Brain microvascular endothelial cell (primary cell): ENCODE data around the gene FBXO9.

Experiments
- DNase-seq: peaks from one replicate; pipeline ENCODE4 v3.0.0-alpha.2; 2020
- H3K27ac ChIP-seq: fragments of 250-450 bp; sonication (Bioruptor Pico); 2 replicates; pipeline ENCODE4 v1.5.1; 2020; ENCODE audit warnings: mild to moderate bottlenecking, moderate library complexity
- H3K27me3 ChIP-seq: fragments of 250-450 bp; sonication (Bioruptor Pico); replicated peaks from 2 replicates; pipeline ENCODE4 v1.5.1; 2020; ENCODE audit warnings: mild to moderate bottlenecking
- H3K36me3 ChIP-seq: fragments of 250-450 bp; sonication (Bioruptor Pico); replicated peaks from 2 replicates; pipeline ENCODE4 v1.5.1; 2020; ENCODE audit warnings: mild to moderate bottlenecking
- H3K4me3 ChIP-seq: 2 replicates; pipeline ENCODE4 v1.5.1; 2011; ENCODE audit warnings: low read depth, mild to moderate bottlenecking, control low read depth, low read length, moderate library complexity
- CTCF ChIP-seq: IDR thresholded peaks from 2 replicates; pipeline ENCODE4 v1.5.1; 2011; ENCODE audit warnings: low read depth, mild to moderate bottlenecking, moderate library complexity, low read length, control low read depth, inconsistent platforms; ENCODE audit errors: missing control alignments
- in situ Hi-C: cut with HindIII; loops from 2 replicates; pipeline ENCODE4 v1.10.0; 2017; ENCODE audit warnings: low sequenced_read_pairs, low pct_ligation_motif_present

Gene FBXO9

GRCh38 chr6:53032849-53033248 lies 32.4 kb upstream of the FBXO9 start:
- DNase-seq: no peak
- H3K27me3 ChIP-seq: no peaks in the 10 kb centered on the region
- H3K4me3 ChIP-seq: no peak overlapping the region
- in situ Hi-C loops: no loop called here
- H3K36me3 ChIP-seq: peaks cover 3% of the 10 kb centered on the region
- no peak overlapping the region for H3K27ac ChIP-seq
- no peak for TF ChIP-seq CTCF

- no peak overlapping the region for H3K27ac ChIP-seq
These were observed 31.4 kb upstream of the FBXO9 start for GRCh38 chr6:53033764-53034163.

GRCh38 chr6:53035549-53036213 lies 29.5 kb upstream of the FBXO9 start:
- H3K4me3 ChIP-seq: no peak overlapping the region
- H3K36me3 ChIP-seq: no peaks in the 10 kb centered on the region
- no peak overlapping the region for H3K27ac ChIP-seq
- in situ Hi-C loops: no loop called here
- TF ChIP-seq CTCF: no peak
- no peak for DNase-seq
- no peaks in the 10 kb centered on the region for H3K27me3 ChIP-seq

More at GRCh38 chr6:53033764-53034163, 31.4 kb upstream of the FBXO9 start:
- Histone ChIP-seq H3K36me3 (no peaks in the 10 kb centered on the region), H3K27me3 (no peaks in the 10 kb centered on the region), H3K4me3 (no peak overlapping the region)
- in situ Hi-C loops: no loop called here
- no peak for TF ChIP-seq CTCF
- DNase-seq: peak; percentile 60

- no peak for DNase-seq
- H3K27me3 ChIP-seq: no peaks in the 10 kb centered on the region
- H3K27ac ChIP-seq: no peak overlapping the region
- no peak overlapping the region for H3K4me3 ChIP-seq
- no peak for TF ChIP-seq CTCF
- no peaks in the 10 kb centered on the region for H3K36me3 ChIP-seq
- in situ Hi-C loops: no loop called here
These were observed 27.1 kb upstream of the FBXO9 start for GRCh38 chr6:53038141-53038540.

GRCh38 chr6:53038596-53038995 lies 26.6 kb upstream of the FBXO9 start:
- H3K27me3 ChIP-seq: no peaks in the 10 kb centered on the region
- no peak for TF ChIP-seq CTCF
- DNase-seq: no peak
- H3K4me3 ChIP-seq: no peak overlapping the region
- H3K27ac ChIP-seq: no peak overlapping the region
- in situ Hi-C loops: no loop called here
- H3K36me3 ChIP-seq: no peaks in the 10 kb centered on the region

- Histone ChIP-seq H3K36me3 (no peaks in the 10 kb centered on the region), H3K4me3 (no peak overlapping the region), H3K27ac (peak overlapping the region; percentile 87), H3K27me3 (no peaks in the 10 kb centered on the region)
- TF ChIP-seq CTCF: no peak
- in situ Hi-C loops: no loop called here
- DNase-seq: peak; percentile 59
These were observed 23.8 kb upstream of the FBXO9 start for GRCh38 chr6:53041356-53041755.
